Nephron (organoid): Measurements from ENCODE around the gene MAPK8.

Experiments
- H3K27ac Mint-ChIP-seq, 3 experiments: 2 replicates each; pipeline ENCODE4 v1.8.0; 2020; ENCODE audit warnings: mixed read lengths in 3 of 3, mild to moderate bottlenecking in 2 of 3, moderate library complexity in 1 of 3
- H3K27me3 Mint-ChIP-seq: 2 replicates; pipeline ENCODE4 v1.8.0; 2021; ENCODE audit warnings: low read depth, mild to moderate bottlenecking, moderate library complexity, mixed read lengths
- H3K36me3 Mint-ChIP-seq: 2 replicates; pipeline ENCODE4 v1.8.0; 2020; ENCODE audit warnings: low read depth, mixed read lengths
- H3K4me1 Mint-ChIP-seq: 2 replicates; pipeline ENCODE4 v1.8.0; 2020; ENCODE audit warnings: mixed read lengths
- H3K4me3 Mint-ChIP-seq, 3 experiments: 2 replicates each; pipeline ENCODE4 v1.8.0; 2020; ENCODE audit warnings: mild to moderate bottlenecking in 3 of 3, mixed read lengths in 3 of 3, moderate library complexity in 2 of 3
- H3K9me3 Mint-ChIP-seq: 2 replicates; pipeline ENCODE4 v1.8.0; 2020; ENCODE audit warnings: mixed read lengths
- TF ChIP-seq, protein P1 (sequence below), 3 experiments: fragments of 200-600 bp; sonication (generic); IDR thresholded peaks; one replicate each; pipeline ENCODE4 v1.5.0; 2021; ENCODE audit warnings: antibody characterized with exemption in 3 of 3; ENCODE audit not compliant: unreplicated experiment in 3 of 3

Gene MAPK8

DNA sequence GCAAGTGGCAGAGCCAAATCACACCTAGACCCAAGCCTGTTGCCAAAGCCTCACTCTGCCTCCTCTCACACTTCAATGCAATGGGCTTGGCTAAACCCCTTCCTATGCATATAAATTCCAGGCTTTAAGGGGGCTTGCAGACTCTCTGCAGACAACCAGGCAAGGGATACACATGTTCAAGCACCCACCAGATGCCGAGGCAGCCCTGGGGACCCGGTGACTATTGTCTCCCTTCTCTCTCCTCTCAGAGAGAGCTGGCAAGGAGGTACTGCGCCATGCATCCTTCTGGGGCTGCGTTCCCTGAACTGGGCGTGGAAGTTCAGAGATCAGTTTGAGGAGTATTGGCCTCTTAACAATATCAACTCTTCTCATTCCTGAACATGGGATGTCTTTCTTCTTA lies 167.2 kb downstream of the MAPK8 start:
- peaks cover 4% of the 10 kb centered on the region for H3K27me3 Mint-ChIP-seq
- no peak overlapping the region for H3K27ac Mint-ChIP-seq
- TF ChIP-seq, protein P1, sequence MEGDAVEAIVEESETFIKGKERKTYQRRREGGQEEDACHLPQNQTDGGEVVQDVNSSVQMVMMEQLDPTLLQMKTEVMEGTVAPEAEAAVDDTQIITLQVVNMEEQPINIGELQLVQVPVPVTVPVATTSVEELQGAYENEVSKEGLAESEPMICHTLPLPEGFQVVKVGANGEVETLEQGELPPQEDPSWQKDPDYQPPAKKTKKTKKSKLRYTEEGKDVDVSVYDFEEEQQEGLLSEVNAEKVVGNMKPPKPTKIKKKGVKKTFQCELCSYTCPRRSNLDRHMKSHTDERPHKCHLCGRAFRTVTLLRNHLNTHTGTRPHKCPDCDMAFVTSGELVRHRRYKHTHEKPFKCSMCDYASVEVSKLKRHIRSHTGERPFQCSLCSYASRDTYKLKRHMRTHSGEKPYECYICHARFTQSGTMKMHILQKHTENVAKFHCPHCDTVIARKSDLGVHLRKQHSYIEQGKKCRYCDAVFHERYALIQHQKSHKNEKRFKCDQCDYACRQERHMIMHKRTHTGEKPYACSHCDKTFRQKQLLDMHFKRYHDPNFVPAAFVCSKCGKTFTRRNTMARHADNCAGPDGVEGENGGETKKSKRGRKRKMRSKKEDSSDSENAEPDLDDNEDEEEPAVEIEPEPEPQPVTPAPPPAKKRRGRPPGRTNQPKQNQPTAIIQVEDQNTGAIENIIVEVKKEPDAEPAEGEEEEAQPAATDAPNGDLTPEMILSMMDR (IDR thresholded peaks at IDR 0.05; ENCODE audit: unreplicated experiment in 3 of 3): no peak
- H3K4me3 Mint-ChIP-seq: no peak overlapping the region
- no peaks in the 10 kb centered on the region for H3K36me3 Mint-ChIP-seq
- H3K4me1 Mint-ChIP-seq: peaks cover 34% of the 10 kb centered on the region
- peaks cover 2% of the 10 kb centered on the region for H3K9me3 Mint-ChIP-seq

DNA sequence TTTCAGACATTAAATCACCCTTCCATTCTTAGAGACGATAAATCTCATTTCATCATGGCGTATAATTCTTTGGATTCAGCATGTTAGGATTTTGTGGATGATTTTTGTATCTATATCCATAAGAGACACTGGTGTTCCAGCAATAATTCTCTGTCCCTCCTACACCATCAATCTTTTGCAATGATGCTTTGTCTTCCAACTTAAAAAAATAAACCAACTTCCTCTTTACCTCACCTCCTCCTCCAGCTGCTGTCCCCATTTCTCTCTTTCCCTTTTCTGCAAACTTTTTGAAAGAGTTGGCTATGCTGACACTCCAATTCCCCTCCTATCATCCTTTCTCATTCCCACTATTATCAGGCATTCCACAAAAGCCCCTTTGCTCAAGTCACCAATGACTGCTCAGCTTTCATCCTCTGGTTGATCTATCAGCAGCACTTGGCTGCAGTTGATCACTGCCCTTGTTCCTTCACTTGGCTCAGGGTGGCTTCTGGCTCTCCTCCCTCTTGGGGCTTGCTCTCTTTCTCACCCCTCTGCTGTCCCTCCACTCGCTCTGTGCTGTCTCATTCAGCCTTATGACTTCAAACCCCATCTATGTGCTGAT lies 168.4 kb downstream of the MAPK8 start:
- peaks cover 2% of the 10 kb centered on the region for H3K9me3 Mint-ChIP-seq
- peak overlapping the region in 1 of 3 experiments; percentile 39 for H3K27ac Mint-ChIP-seq
- H3K4me1 Mint-ChIP-seq: peaks cover 28% of the 10 kb centered on the region
- no peak overlapping the region for H3K4me3 Mint-ChIP-seq
- no peaks in the 10 kb centered on the region for H3K36me3 Mint-ChIP-seq
- TF ChIP-seq, protein P1 (IDR thresholded peaks at IDR 0.05; ENCODE audit: unreplicated experiment in 3 of 3): no peak
- peaks cover 4% of the 10 kb centered on the region for H3K27me3 Mint-ChIP-seq

DNA sequence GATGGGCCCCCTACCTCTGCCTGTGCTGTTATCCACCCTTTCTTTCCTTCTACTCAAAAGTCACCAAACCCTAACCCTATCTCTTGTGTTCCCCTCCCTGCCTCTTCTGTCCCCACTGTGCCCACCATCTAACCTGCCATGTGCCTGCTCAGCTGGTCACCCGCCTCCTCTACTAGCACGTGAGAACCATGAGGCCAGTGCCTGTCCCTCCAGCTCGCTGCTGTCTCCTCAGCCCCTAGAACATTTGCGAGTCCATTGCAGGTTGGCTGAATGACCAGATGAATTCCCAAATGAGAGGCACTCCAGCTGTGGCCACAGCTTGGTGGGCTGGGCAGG lies 169.4 kb downstream of the MAPK8 start:
- Mint-ChIP-seq H3K27me3 (peaks cover 4% of the 10 kb centered on the region), H3K36me3 (no peaks in the 10 kb centered on the region), H3K4me3 (no peak overlapping the region), H3K27ac (no peak overlapping the region), H3K4me1 (peaks cover 20% of the 10 kb centered on the region), H3K9me3 (peaks cover 2% of the 10 kb centered on the region)
- TF ChIP-seq, protein P1 (IDR thresholded peaks at IDR 0.05; ENCODE audit: unreplicated experiment in 3 of 3): no peak

DNA sequence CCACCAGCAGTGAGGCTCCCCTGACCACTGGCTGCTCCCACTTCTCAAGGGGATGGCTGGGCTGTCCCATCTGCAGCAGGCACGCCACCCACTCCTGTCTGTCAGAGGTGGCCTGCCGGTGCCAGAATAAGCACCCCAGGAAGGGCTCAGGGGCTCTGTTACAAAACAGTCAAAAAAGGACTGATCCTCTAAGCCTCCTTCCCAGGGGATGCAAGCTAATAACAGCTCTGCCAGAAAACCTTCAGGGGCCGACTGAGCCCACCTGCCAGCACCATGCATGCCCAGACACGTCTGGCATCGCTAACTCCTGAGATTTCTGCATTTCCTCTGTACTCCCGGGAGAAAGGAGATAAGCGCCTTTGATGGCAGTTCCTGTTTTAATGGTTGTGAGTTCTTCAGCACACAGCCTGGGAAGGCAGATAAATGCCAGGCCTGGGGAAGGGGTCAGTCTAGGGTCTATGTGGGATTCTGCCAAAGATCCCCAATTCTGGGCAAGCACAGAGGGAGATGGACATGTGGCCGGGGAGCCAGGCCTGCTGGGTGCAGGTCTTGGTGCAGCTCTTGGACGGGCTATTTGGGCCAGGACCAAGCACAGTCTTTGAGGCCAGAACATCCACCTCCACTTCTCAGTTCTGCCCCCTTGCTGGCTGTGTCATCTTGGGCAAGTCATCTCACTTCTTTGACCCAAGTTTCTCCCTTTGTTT lies 170.0 kb downstream of the MAPK8 start:
- TF ChIP-seq, protein P1 (IDR thresholded peaks at IDR 0.05; ENCODE audit: unreplicated experiment in 3 of 3): no peak
- Mint-ChIP-seq H3K4me1 (peaks cover 18% of the 10 kb centered on the region), H3K27ac (no peak overlapping the region), H3K4me3 (no peak overlapping the region), H3K36me3 (no peaks in the 10 kb centered on the region), H3K9me3 (peaks cover 2% of the 10 kb centered on the region), H3K27me3 (peaks cover 4% of the 10 kb centered on the region)

DNA sequence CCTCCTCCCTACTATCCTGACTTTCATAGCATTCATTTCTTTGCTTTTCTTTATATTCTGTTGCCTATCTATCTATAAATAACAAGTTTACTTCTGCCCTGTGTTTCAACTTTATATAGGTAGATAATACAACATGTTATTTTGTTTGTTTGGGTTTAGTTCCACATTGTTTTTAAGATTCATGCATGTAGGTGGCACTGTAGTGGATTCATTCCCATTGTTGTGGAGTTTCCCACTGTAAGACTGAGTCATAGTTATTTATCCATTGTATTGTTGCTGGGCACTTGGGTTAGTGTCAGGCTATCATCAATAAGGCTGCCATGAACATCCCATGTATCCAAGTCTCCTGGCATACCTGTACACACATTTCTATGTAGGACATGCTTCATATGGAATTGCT lies 170.7 kb downstream of the MAPK8 start:
- Mint-ChIP-seq H3K4me3 (no peak overlapping the region), H3K27ac (no peak overlapping the region), H3K9me3 (peaks cover 2% of the 10 kb centered on the region), H3K36me3 (no peaks in the 10 kb centered on the region), H3K27me3 (peaks cover 4% of the 10 kb centered on the region), H3K4me1 (peaks cover 15% of the 10 kb centered on the region)
- TF ChIP-seq, protein P1 (IDR thresholded peaks at IDR 0.05; ENCODE audit: unreplicated experiment in 3 of 3): no peak

DNA sequence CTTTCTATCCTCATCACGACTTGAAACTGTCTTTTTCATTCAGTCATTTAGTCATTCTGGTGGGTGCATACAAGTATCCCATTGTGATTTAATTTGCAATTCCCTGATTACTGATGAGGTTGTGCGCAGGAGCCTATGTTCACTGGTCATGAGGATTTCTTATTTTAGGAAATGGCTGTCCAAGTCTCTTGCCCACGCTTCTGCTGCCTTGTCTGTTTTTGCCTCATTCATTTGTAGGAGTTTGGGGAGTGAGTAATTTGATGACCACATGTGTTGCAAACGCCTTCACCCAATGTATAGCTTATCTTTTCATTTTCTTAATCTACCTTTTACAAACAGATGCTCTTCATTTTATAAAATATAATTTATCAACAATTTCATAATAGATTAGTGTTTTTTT lies 171.1 kb downstream of the MAPK8 start:
- H3K4me3 Mint-ChIP-seq: no peak overlapping the region
- no peak overlapping the region for H3K27ac Mint-ChIP-seq
- H3K27me3 Mint-ChIP-seq: peaks cover 4% of the 10 kb centered on the region
- H3K9me3 Mint-ChIP-seq: peaks cover 2% of the 10 kb centered on the region
- TF ChIP-seq, protein P1 (IDR thresholded peaks at IDR 0.05; ENCODE audit: unreplicated experiment in 3 of 3): no peak
- H3K4me1 Mint-ChIP-seq: peaks cover 15% of the 10 kb centered on the region
- no peaks in the 10 kb centered on the region for H3K36me3 Mint-ChIP-seq
